K562 (cell line): ENCODE results near the gene EFNA2. TPM values are rescaled to one million over a fixed set of nuclear protein-coding genes. Genes with fewer than 3 reads are reported as not detected.

ENCODE experiments used
- ATAC-seq: fragments of 200-7000 bp; cut with Tn5 transposase; 3 replicates; pipeline ENCODE4 v1.9.1; 2020; ENCODE audit warnings: moderate library complexity
- BruUV-seq: library from RNA; stranded (reverse); fragments of 400-500 nt; replicated peaks from 2 replicates; lab custom pipeline; 2021; lab: Mats Ljungman, UMichigan
- CTCF ChIA-PET: fragments of 300-600 bp; formaldehyde crosslinking; extraction: SDS; loops from one replicate; lab custom pipeline; 2021; ENCODE audit warnings: low intra/inter-chr PET ratio; lab: Yijun Ruan, JAX
- POLR2A ChIA-PET: fragments of 300-600, 350-650 bp; sonication (Branson Sonifier 250); formaldehyde crosslinking; extraction: SDS; loops from one replicate; lab custom pipeline; 2021; ENCODE audit warnings: antibody characterized with exemption, inconsistent platforms; lab: Yijun Ruan, JAX
- DNase-seq, 4 experiments: peaks; one replicate each; pipeline versions ENCODE4 v3.0.0 to v3.0.0-alpha.2; 2011 to 2018; ENCODE audit warnings: low spot score in 3 of 4, mixed read lengths in 3 of 4; ENCODE audit errors: extremely low read depth in 1 of 4
- FAIRE-seq: peaks from 2 replicates; lab custom pipeline; 2011; peaks lifted over from hg19 to GRCh38; lab: Jason Lieb, UNC
- H2AFZ ChIP-seq: 2 replicates; pipeline ENCODE4 v1.6.0; 2011; ENCODE audit warnings: low read depth, low read length, control low read depth, inconsistent platforms
- H3K27ac ChIP-seq: fragments of 200-600 bp; 3 replicates; pipeline ENCODE4 v1.8.0; 2011; ENCODE audit warnings: low read depth, mild to moderate bottlenecking, control low read depth, inconsistent platforms, low read length, moderate library complexity, mixed read lengths; ENCODE audit errors: extremely low read depth
- H3K27me3 ChIP-seq, 2 experiments: fragments of 300-600 bp in 1 of 2; 2 replicates in 1 of 2; 3 replicates in 1 of 2; pipeline versions ENCODE4 v1.6.0 to v1.8.0; 2011; ENCODE audit warnings: inconsistent platforms in 2 of 2, low read length in 2 of 2, mild to moderate bottlenecking in 1 of 2, mixed read lengths in 1 of 2, moderate library complexity in 1 of 2; ENCODE audit not compliant: control insufficient read depth in 2 of 2, insufficient read depth in 2 of 2
- H3K36me3 ChIP-seq: fragments of 300-600 bp; 3 replicates; pipeline ENCODE4 v1.8.0; 2011; ENCODE audit warnings: mild to moderate bottlenecking, low read length, inconsistent platforms; ENCODE audit not compliant: control insufficient read depth, insufficient read depth
- H3K4me1 ChIP-seq, 2 experiments: fragments of 200-600 bp in 1 of 2; replicated peaks in 1 of 2; 2 replicates in 1 of 2; 3 replicates in 1 of 2; pipeline versions ENCODE4 v1.5.1 to v1.8.0; 2011; ENCODE audit warnings: inconsistent platforms in 2 of 2, low read length in 2 of 2, mild to moderate bottlenecking in 1 of 2, mixed read lengths in 1 of 2, moderate library complexity in 1 of 2; ENCODE audit not compliant: control insufficient read depth in 2 of 2, insufficient read depth in 2 of 2
- H3K4me2 ChIP-seq: 2 replicates; pipeline ENCODE4 v1.6.1; 2011; ENCODE audit warnings: low read length, control low read depth, inconsistent platforms, mixed read lengths; ENCODE audit not compliant: insufficient read depth
- H3K4me3 ChIP-seq: fragments of 200-600 bp; sonication (generic), shearing (Covaris generic); 2 replicates; pipeline ENCODE4 v1.5.1; 2016; ENCODE audit warnings: control low read depth, inconsistent platforms
- H3K79me2 ChIP-seq: fragments of 200-600 bp; 3 replicates; pipeline ENCODE4 v1.8.0; 2011; ENCODE audit warnings: low read length, inconsistent platforms; ENCODE audit not compliant: control insufficient read depth, insufficient read depth
- H3K9ac ChIP-seq, 2 experiments: 2 replicates each; pipeline versions ENCODE4 v1.6.0 to v1.6.1; 2011; ENCODE audit warnings: low read depth in 2 of 2, low read length in 2 of 2, control low read depth in 1 of 2, inconsistent platforms in 1 of 2, mild to moderate bottlenecking in 1 of 2, mixed read lengths in 1 of 2; ENCODE audit not compliant: insufficient read depth in 1 of 2
- H3K9me1 ChIP-seq: one replicate; pipeline ENCODE4 v1.6.0; 2011; ENCODE audit warnings: inconsistent platforms, mild to moderate bottlenecking, low read length, moderate library complexity; ENCODE audit not compliant: control insufficient read depth, insufficient read depth
- H3K9me3 ChIP-seq: replicated peaks from 2 replicates; pipeline ENCODE4 v1.5.1; 2011; ENCODE audit warnings: low read depth, low read length, inconsistent platforms; ENCODE audit not compliant: control insufficient read depth, insufficient read depth
- H4K20me1 ChIP-seq: replicated peaks from 2 replicates; pipeline ENCODE4 v1.6.1; 2011; ENCODE audit warnings: low read length, inconsistent platforms, mixed read lengths; ENCODE audit not compliant: control insufficient read depth, insufficient read depth
- CBX2 ChIP-seq: fragments of 200-600 bp; sonication (generic); IDR thresholded peaks from one replicate; pipeline ENCODE4 v1.6.1; 2012; ENCODE audit warnings: mild to moderate bottlenecking, low read length, inconsistent platforms; ENCODE audit not compliant: insufficient read depth, poor library complexity, severe bottlenecking
- ETS1 ChIP-seq: conservative IDR thresholded peaks from 2 replicates; pipeline ENCODE4 v1.6.1; 2011; ENCODE audit warnings: low read depth, mild to moderate bottlenecking, low read length; ENCODE audit not compliant: control insufficient read depth
- HNRNPL ChIP-seq: fragments of 200-400 bp; formaldehyde crosslinking; IDR thresholded peaks from 2 replicates; pipeline ENCODE4 v1.6.1; 2017; ENCODE audit warnings: low read depth, mild to moderate bottlenecking, low read length
- MTF1 ChIP-seq: fragments of 250-450 bp; sonication (Bioruptor Pico); IDR thresholded peaks from 2 replicates; pipeline ENCODE4 v1.9.0; 2021; ENCODE audit warnings: moderate library complexity, mild to moderate bottlenecking, inconsistent platforms, borderline replicate concordance
- NFATC3 ChIP-seq: fragments of 450-650 bp; IDR thresholded peaks from 2 replicates; pipeline ENCODE4 v1.6.1; 2017; ENCODE audit warnings: mild to moderate bottlenecking
- POLR2G ChIP-seq: fragments of 200-400 bp; formaldehyde crosslinking; IDR thresholded peaks from 2 replicates; pipeline ENCODE4 v1.6.1; 2017; ENCODE audit warnings: low read depth, mild to moderate bottlenecking, antibody characterized with exemption, low read length, moderate library complexity
- RBFOX2 ChIP-seq: fragments of 200-400 bp; formaldehyde crosslinking; IDR thresholded peaks from 2 replicates; pipeline ENCODE4 v1.6.1; 2017; ENCODE audit warnings: low read depth, mild to moderate bottlenecking, low read length, moderate library complexity
- SIN3B ChIP-seq: fragments of 450-650 bp; IDR thresholded peaks from 2 replicates; pipeline ENCODE4 v1.6.1; 2017; ENCODE audit warnings: low read depth, mild to moderate bottlenecking, moderate library complexity
- TEAD1 ChIP-seq, 2 experiments: fragments of 450-650 bp in 1 of 2; sonication (generic) in 1 of 2; formaldehyde crosslinking; IDR thresholded peaks; 2 replicates each; pipeline versions ENCODE4 v1.4.0 to v1.8.0; 2020 to 2022; ENCODE audit warnings: mild to moderate bottlenecking in 2 of 2, missing genetic modification reagents in 1 of 2
- TRIM24 ChIP-seq, 2 experiments: fragments of 450-650 bp; IDR thresholded peaks; 2 replicates each; pipeline ENCODE4 v1.6.1; 2016
- USF2 ChIP-seq: sonication (generic); formaldehyde crosslinking; IDR thresholded peaks from 2 replicates; pipeline ENCODE4 v1.5.0; 2020; ENCODE audit warnings: missing genetic modification reagents
- ZNF507 ChIP-seq: conservative IDR thresholded peaks from 2 replicates; pipeline ENCODE4 v1.6.1; 2017; ENCODE audit warnings: missing genetic modification characterization, missing compliant biosample characterization
- WGBS: fragments of 100-300 bp; shearing (Covaris generic); methylation state at CpG from one replicate; pipeline ENCODE4 v1.1.6; 2016; ENCODE audit warnings: low coverage, mixed read lengths; ENCODE audit not compliant: insufficient coverage; ENCODE audit errors: missing lambda C conversion rate; 5-methylcytosine and 5-hydroxymethylcytosine counted together
- in situ Hi-C: fragments of 300-500 bp; cut with MboI; formaldehyde crosslinking; loops from 4 replicates; pipeline ENCODE4 v1.15.0; 2018; ENCODE audit warnings: inconsistent platforms, mixed read lengths
- intact Hi-C: fragments of 100-400 bp; cut with micrococcal nuclease; formaldehyde crosslinking; loops from 2 replicates; pipeline ENCODE4 v1.14.2; 2022
- polyA plus RNA-seq, 8 experiments: library from polyadenylated mRNA; depleted of rRNA in 4 of 8; stranded (reverse) in 5 of 8; unstranded in 3 of 8; fragments of >200 nt; fragmentation: Nextera tagmentation in 2 of 8; fragmentation: Illumina TruSeq in 1 of 8; extraction: Ambion mirVana in 2 of 8; extraction: Trizol in 1 of 8; gene quantifications; 2 replicates each; pipeline versions ENCODE4 v1.2.1 to v1.2.3, GENCODE V29; 2011 to 2014; ENCODE audit warnings: inconsistent platforms in 1 of 8, missing spikeins in 1 of 8
- total RNA-seq, 7 experiments: library from RNA; depleted of rRNA in 6 of 7; stranded (reverse); fragments of >200 nt in 6 of 7; fragmentation: Illumina TruSeq in 2 of 7; extraction: Trizol in 2 of 7; gene quantifications; 2 replicates each; pipeline versions ENCODE4 v1.2.1 to v1.2.3, GENCODE V29; 2011 to 2021; ENCODE audit warnings: low replicate concordance in 1 of 7

EFNA2 gene
- total and polyA plus RNA-seq, 9 of the 15 experiments (the other 6 are each of a cell fraction or from before 2014, with no cell fraction given), result 0.11 to 0.44 (median 0.15) TPM; not detected in 6

GRCh38 chr19:1283917-1284292, 1.8 kb upstream of the EFNA2 start:
- Histone ChIP-seq H3K9ac (peak overlapping the region in 1 of 2 experiments; percentile 4; a peak in 1 of 4 replicates), H3K4me3 (no peak overlapping the region)
- no peak for ATAC-seq
- TF ChIP-seq MTF1 (CRISPR knock-in tag) (no peak), USF2 (CRISPR knock-in tag) (no peak), SIN3B (no peak), CBX2 (no peak), TRIM24 (IDR thresholded peaks at IDR 0.05) (no peak), NFATC3 (no peak), RBFOX2 (no peak), POLR2G (no peak), TEAD1 (CRISPR knock-in tag; IDR thresholded peaks at IDR 0.05) (no peak), ZNF507 (tag) (no peak), HNRNPL (no peak), ETS1 (no peak)
- TF ChIP-seq, all 486 proteins: peak for 0
- FAIRE-seq (no peak), DNase-seq (no peak)
- peaks cover 17 to 38% of the 10 kb centered on the region in 2 experiments; a peak in 4 of 5 replicates for H3K27me3 ChIP-seq
- 32% methylated on average over 12 of the region's 12 CpGs for WGBS
- intact Hi-C loops, result no loop called here
- POLR2A ChIA-PET, result interaction anchor here (0.6 to 2.0 kb wide), 5 partner anchors 12 to 105 kb away, joined by 3 to 9 read pairs (median 3); partner anchors contain the start of gene CIRBP
- no peak overlapping the region for H2AFZ ChIP-seq
- in situ Hi-C loops, result no loop called here
- no peak overlapping the region for H3K27ac ChIP-seq
- no TSS peak for BruUV-seq
- CTCF ChIA-PET, result no interaction called here
- peaks cover 0 to 84% of the 10 kb centered on the region in 2 experiments; a peak in 2 of 5 replicates for H3K4me1 ChIP-seq
- H3K4me2 ChIP-seq, result no peak overlapping the region
- H3K79me2 ChIP-seq, result no peaks in the 10 kb centered on the region; the same call in 2 of the 3 replicates
- H3K36me3 ChIP-seq, result peaks cover 20% of the 10 kb centered on the region; the same call in 2 of the 3 replicates
- H4K20me1 ChIP-seq, result peaks cover 20% of the 10 kb centered on the region
- H3K9me1 ChIP-seq, result no peaks in the 10 kb centered on the region
- no peaks in the 10 kb centered on the region for H3K9me3 ChIP-seq
